HG02642 (cell line): Measurements from ENCODE around the gene REC114.
"Not testable (repeated sequence)": the region's sequence is repeated elsewhere in the genome, so short reads cannot be mapped to it uniquely, and the experiment has no call there.

Experiments used
- ATAC-seq: cut with Tn5 transposase; IDR thresholded peaks from one replicate; pipeline ENCODE4 v1.9.1; 2021; ENCODE audit warnings: mild to moderate bottlenecking; ENCODE audit not compliant: unreplicated experiment, poor library complexity

REC114 gene

DNA sequence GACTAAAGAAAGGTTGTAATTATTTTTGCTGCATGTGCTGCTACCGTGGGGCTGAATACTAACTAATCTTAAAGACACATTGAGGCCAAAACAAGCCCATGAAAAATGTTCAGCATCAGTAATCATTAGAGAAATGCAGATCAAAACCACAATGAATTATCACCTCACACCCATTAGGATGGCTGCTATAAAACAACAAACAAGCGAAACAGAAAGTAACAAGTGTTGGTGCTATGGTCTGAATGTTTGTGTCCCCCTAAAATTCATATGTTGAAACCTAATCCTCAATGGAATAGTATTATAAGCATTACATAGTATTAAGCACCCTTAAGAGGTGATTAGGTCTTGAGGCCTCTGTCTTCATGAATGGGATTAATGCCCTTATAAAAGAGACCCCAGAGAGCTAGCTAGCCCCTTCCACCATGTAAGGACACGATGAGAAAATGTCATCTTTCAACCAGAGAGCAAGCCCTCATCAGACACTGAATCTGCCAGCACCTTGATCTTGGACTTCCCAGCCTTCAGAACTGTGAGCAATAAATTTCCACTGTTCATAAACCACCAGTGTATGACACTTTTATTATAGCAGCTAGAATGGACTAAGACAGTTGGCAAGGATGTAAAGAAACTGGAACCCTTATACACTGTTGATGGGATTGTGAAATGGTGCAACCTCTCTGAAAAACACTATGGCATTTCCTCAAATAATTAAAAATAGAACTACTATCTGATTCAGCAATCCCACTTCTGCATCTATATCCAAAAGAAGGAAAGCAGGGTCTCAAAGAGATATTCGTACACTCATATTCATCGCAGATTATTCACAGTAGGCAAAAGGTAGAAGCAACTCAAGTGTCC, 76.1 kb downstream of the REC114 start:
- ATAC-seq: no peak

GRCh38 chr15:73522011-73522410, 79.0 kb downstream of the REC114 start:
- ATAC-seq: no peak

DNA sequence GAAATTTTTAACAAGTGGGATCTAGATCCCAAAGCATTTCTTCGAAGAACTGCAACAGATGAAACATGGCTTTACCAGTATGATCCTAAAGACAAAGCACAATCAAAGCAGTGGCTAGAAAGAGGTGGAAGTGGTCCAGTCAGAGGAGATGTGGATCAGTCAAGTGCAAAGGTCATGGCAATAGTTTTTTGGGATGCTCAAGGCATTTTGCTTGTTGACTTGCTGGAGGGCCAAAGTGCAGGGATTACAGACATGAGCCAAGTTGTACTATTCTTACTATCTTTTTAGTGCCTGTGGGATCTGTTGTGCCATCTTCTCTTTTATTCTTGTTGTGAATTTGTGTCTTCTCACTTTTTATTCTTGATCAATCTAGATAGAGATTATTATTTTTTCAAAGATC, 82.0 kb downstream of the REC114 start:
- ATAC-seq: no peak

DNA sequence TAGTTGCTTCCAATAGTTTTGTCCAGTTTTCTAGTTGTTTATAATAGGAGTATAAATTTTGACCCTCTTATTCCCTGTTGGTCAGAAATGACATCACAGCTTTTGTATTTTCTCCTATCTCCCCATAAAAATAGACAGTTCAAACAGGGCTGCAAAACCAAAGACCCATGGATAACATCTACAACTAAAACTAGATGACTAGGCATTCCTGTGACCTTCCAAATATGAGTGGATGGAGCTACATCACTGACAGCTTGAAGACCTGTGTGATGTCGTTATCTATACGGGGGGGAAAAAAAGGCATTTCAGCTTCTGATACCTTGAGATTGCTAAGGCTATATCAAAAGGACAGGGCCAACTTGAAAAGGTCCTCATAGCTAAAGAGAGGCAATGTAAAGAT, 84.6 kb downstream of the REC114 start:
- no peak for ATAC-seq

GRCh38 chr15:73530649-73531048, 87.7 kb downstream of the REC114 start:
- no peak for ATAC-seq

DNA sequence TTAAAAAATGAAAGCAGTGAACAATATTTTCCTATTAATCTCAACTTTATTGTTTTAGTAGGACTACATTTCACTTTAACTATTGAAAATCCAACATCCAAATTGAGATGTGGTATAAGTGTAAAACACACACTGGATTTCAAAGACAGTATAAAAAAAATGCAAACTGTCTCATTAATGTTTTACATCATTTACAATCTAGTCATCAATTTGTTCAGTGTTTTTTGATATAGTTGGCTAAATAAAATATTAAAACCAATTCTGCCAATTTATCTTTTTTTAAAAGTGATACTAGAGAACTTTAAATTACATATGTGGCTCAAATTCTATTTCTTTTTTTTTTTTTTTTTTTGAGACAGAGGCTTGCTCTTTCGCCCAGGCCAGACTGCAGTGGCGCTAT, 95.2 kb downstream of the REC114 start:
- ATAC-seq: no peak

- ATAC-seq: no peak
Observed at GRCh38 chr15:73538563-73539211, 95.7 kb downstream of the REC114 start.

GRCh38 chr15:73539212-73540128, 96.5 kb downstream of the REC114 start:
- ATAC-seq: no peak

DNA sequence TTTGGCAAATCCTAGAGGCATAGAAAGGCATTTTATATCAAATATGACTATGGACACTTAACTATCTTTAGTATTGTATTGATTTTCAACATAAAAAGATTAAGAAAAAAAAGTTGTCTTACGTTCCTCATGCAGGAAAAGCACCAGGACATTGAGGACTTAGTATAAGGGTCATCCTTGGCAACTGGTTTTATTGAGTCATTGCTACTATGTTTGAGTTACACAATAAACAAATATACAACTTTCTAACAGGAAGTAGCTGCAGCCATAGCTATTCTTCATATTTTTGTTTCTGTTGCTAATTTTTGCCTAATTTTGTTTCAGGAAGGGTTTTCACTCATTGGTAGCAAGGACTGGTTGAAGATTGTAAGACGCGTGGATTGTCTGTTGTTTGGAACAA, 97.2 kb downstream of the REC114 start:
- ATAC-seq: no peak

GRCh38 chr15:73541479-73541878, 98.5 kb downstream of the REC114 start:
- ATAC-seq: no peak

DNA sequence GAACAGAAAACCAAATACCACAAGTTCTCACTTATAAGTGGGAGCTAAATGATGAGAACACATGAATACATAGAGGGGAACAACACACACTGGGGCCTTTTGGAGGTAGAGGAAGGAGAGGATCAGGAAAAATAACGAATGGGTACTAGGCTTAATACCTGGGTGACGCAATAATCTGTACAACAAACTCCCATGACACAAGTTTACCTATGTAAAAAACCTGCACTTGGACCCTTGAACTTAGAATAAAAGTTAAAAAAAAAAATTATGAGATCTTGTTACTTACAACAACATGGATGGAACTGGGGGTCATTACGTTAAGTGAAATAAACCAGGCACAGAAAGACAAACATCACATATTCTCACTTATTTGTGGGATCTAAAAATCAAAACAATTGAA, 106.0 kb downstream of the REC114 start:
- not testable (repeated sequence) for ATAC-seq

GRCh38 chr15:73550190-73550589, 107.2 kb downstream of the REC114 start:
- no peak for ATAC-seq

DNA sequence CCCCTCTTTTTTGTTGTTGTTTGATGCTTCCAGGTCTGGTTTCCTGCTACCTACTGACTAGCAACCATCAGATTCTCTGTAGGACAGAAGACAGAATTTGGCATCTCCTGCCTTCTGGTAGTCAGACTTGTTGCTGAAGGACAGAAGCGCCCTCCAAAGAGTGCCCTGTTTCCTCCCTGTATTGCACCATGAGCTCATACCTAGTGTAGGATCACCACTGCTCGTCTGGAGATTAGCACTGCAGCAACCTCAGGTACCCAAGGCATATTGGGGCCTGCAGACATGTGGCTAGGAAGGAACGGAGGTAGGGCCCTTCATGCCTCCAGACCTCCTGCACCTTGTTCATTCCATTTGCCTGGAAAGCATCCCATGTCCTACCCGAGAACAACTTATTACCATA, 112.1 kb downstream of the REC114 start:
- no peak for ATAC-seq

- ATAC-seq: no peak
Observed at GRCh38 chr15:73558529-73558928, 115.6 kb downstream of the REC114 start.

DNA sequence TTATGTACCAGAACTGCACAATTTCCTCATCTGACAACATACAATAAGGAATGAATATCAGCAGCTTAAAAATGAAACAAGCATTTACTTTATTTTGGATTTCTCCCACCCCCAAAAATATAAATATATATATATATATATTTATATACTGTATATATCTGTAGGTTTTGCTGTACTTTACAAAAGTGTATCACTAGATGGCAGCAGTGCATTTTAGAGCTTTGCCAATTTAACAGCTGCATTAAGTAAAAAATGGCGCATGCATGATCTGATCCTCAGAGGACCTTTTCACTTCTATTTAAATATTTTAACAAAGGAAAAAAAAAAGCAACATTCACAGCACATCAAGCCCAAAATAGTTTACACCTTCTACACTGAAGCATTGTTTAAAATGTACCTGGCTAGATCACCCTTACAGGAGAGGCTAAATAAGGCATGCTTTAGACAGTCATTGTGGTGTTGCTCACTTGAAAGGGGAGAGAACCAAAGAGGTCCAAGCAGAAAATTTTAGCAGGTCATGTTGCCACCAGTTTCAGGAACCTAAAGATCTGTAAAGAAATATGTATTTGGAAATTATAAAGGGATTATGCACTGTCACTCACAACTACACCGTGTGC, 117.6 kb downstream of the REC114 start:
- no peak for ATAC-seq

GRCh38 chr15:73564255-73564654, 121.3 kb downstream of the REC114 start:
- no peak for ATAC-seq

DNA sequence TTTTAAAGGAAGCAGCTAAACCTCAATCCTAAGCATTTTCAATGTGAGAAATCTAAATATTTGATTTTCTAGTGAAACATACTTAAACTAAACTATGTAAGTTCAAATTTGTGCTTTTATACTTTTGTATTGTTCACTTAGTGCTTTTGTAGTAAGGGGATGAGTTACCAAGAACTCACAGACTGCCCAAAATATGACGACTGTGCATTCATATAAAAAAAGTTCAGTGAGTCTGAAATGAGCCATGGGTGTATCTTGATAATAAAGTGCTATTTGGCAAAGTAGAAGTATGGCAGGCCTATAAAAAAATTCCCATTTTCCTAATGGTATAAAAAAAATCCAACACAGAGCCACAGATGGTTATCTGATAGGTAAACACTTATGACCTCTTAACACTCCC, 124.1 kb downstream of the REC114 start:
- ATAC-seq: no peak

DNA sequence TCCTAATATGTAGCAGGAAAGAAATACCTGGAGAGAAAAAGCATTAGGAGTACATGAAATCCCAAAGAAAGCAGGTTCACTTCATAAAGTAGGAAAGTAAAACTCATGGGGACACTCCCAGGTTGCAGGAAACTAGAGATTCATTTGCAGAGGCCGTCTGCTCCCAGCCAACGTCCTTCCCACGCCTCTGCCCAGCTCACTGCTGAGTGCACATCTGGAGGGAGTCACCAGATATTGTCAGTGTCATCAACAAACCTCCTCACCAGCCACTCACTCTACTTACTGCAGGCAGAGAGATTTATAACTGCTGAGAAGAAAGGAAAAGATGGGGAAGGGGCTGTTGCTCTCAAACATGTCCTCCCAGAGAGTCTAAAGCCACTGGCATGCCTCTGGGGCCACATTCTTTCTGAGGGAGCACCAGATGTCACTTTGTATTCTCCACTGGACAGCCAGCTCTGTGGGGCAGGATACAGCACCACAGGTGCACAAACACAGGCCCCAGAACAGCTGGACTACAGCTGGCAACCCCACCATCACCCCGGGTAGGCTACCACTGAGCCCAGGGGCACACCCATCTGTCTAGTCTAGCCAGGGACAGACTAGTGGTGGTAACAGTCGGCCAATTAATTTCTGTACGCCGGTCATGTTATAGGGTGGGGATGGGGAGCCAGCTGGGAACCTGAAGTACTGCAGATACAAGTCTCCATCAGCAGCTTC, 125.8 kb downstream of the REC114 start:
- no peak for ATAC-seq

- no peak for ATAC-seq
Observed at GRCh38 chr15:73569361-73569760, 126.4 kb downstream of the REC114 start.
